Glutamatergic neuron (in vitro differentiated cells): ENCODE measurements around the gene IFNGR1. TPM values are rescaled to one million over a fixed set of nuclear protein-coding genes. Genes with fewer than 3 reads are reported as not detected.

Experiments used
- DNase-seq: peaks from one replicate; pipeline ENCODE4 v3.0.0; 2022
- H3K27ac Mint-ChIP-seq: one replicate; pipeline ENCODE4 v1.8.0; 2020; ENCODE audit warnings: mild to moderate bottlenecking, mixed read lengths, inconsistent platforms; ENCODE audit not compliant: unreplicated experiment
- H3K27me3 Mint-ChIP-seq: one replicate; pipeline ENCODE4 v1.8.0; 2020; ENCODE audit warnings: mild to moderate bottlenecking, moderate library complexity, mixed read lengths, inconsistent platforms; ENCODE audit not compliant: unreplicated experiment
- H3K36me3 Mint-ChIP-seq: one replicate; pipeline ENCODE4 v1.8.0; 2020; ENCODE audit warnings: mild to moderate bottlenecking, mixed read lengths, inconsistent platforms; ENCODE audit not compliant: unreplicated experiment
- H3K4me1 Mint-ChIP-seq: one replicate; pipeline ENCODE4 v1.8.0; 2020; ENCODE audit warnings: mild to moderate bottlenecking, low read depth, mixed read lengths, inconsistent platforms; ENCODE audit not compliant: unreplicated experiment
- H3K4me3 Mint-ChIP-seq: one replicate; pipeline ENCODE4 v1.8.0; 2020; ENCODE audit warnings: mild to moderate bottlenecking, mixed read lengths, inconsistent platforms; ENCODE audit not compliant: unreplicated experiment
- H3K9me3 Mint-ChIP-seq: one replicate; pipeline ENCODE4 v1.8.0; 2020; ENCODE audit warnings: mild to moderate bottlenecking, moderate library complexity, mixed read lengths, inconsistent platforms; ENCODE audit not compliant: unreplicated experiment
- total RNA-seq: library from RNA; stranded (reverse); fragmentation: NEBNext Ultra II Directional; extraction: Animal tissue kit (Norgen Biotek cat#: 25700); gene quantifications from one replicate; pipeline ENCODE4 v1.2.1, GENCODE V29; 2021; ENCODE audit not compliant: unreplicated experiment
- TF ChIP-seq, protein P1 (sequence below): fragments of 200-600 bp; sonication (generic); IDR thresholded peaks from one replicate; pipeline ENCODE4 v1.5.0; 2021; ENCODE audit not compliant: partially characterized antibody, unreplicated experiment

IFNGR1 gene
- total RNA-seq, 1 donor from 2014 or later = 36.4 TPM

DNA sequence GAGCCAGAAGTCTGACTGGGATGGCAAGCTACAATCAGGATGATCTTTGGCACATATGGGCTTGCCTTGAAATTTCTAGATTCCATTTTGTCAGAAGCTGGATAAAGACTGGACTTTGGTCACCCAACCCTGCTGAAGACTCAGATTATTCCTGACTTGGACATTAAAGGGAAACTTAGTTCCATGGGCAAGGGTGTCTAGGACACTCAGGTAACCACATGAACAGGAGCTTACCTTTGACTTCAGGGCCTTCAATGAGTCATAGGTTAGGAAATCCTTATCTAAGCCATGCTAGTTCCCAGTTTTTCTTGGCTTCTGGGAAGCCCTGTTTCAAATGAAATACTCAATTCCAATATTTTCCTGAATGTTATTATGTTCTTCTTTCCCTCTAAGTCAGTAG is 28.5 kb upstream of the IFNGR1 start:
- TF ChIP-seq, protein P1, sequence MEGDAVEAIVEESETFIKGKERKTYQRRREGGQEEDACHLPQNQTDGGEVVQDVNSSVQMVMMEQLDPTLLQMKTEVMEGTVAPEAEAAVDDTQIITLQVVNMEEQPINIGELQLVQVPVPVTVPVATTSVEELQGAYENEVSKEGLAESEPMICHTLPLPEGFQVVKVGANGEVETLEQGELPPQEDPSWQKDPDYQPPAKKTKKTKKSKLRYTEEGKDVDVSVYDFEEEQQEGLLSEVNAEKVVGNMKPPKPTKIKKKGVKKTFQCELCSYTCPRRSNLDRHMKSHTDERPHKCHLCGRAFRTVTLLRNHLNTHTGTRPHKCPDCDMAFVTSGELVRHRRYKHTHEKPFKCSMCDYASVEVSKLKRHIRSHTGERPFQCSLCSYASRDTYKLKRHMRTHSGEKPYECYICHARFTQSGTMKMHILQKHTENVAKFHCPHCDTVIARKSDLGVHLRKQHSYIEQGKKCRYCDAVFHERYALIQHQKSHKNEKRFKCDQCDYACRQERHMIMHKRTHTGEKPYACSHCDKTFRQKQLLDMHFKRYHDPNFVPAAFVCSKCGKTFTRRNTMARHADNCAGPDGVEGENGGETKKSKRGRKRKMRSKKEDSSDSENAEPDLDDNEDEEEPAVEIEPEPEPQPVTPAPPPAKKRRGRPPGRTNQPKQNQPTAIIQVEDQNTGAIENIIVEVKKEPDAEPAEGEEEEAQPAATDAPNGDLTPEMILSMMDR = no peak
- no peaks in the 10 kb centered on the region for H3K4me1 Mint-ChIP-seq
- DNase-seq = no peak
- H3K9me3 Mint-ChIP-seq = no peaks in the 10 kb centered on the region
- no peak overlapping the region for H3K27ac Mint-ChIP-seq
- no peaks in the 10 kb centered on the region for H3K27me3 Mint-ChIP-seq
- H3K36me3 Mint-ChIP-seq = peaks cover 8% of the 10 kb centered on the region
- H3K4me3 Mint-ChIP-seq = no peak overlapping the region

DNA sequence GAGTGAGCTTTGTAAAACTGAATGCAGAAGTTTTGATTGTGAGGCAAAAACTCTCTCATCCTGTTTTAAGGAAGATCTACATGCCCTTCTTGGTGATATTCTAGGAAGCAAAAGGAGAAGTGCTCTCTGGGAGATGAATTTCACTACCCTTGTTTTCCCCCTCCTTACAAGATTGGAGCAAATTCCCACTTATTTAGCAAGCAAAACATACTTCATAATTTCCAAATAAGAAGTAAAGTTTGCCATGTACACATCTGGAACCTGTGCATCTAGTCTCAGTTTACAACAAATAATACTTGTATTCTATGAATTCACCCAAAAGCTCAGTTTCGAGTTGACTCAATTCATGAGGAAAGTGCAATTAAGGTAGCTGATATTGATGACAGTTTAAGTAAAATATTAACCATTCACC is 27.6 kb upstream of the IFNGR1 start:
- Mint-ChIP-seq H3K4me3 (no peak overlapping the region), H3K27me3 (no peaks in the 10 kb centered on the region), H3K9me3 (no peaks in the 10 kb centered on the region), H3K36me3 (no peaks in the 10 kb centered on the region), H3K27ac (no peak overlapping the region), H3K4me1 (no peaks in the 10 kb centered on the region)
- no peak for DNase-seq
- TF ChIP-seq, protein P1 = no peak

DNA sequence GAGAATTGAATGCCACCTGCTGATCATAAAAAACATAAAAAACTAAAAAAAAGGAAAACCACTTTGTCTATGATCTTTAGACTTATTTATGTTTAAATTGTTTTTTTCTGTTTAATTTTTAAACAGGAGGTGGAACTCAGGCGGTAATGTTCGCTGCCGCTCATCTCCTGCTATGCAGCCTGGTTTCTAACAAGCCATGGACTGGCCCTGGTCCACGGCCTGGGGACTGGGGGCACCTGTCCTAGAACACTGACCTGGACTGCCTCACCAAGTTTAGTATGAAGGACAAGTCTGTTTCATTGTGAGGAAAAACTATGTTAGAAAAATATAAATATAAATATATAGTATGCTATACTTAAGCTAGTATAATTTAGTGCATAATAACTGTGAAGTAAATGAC is 27.0 kb upstream of the IFNGR1 start:
- H3K9me3 Mint-ChIP-seq = no peaks in the 10 kb centered on the region

DNA sequence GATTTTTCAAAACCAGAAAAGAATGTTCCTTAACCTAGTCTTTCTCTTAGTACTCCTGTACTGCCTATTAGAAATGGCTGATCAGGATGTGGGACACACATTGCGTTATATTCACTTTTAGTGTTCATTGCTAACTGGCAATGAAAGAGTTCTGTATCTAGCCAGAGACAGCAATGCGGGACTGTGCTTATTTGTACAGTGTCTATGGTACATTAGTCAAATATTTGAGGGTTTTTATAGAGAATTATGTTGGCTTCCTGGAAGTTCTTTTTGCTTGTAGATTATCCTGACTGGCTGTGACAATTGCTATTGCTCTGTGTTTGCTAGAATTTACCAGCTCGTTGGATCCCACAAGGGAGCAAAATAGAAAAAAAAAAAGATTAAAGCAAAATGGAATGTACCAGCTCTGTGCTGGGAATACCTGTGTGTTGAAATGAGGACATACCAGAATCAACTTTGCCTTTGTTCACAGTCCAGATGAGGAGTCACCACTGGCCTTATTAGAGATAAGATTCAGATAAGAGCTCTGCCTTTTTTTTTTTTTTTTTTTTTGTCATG is 22.4 kb upstream of the IFNGR1 start:
- Mint-ChIP-seq H3K27ac (no peak overlapping the region), H3K4me1 (no peaks in the 10 kb centered on the region), H3K27me3 (no peaks in the 10 kb centered on the region), H3K9me3 (no peaks in the 10 kb centered on the region), H3K4me3 (no peak overlapping the region), H3K36me3 (no peaks in the 10 kb centered on the region)
- TF ChIP-seq, protein P1 = no peak
- no peak for DNase-seq

More for the DNA sequence above, 27.0 kb upstream of the IFNGR1 start:
- H3K27me3 Mint-ChIP-seq = no peaks in the 10 kb centered on the region
- no peaks in the 10 kb centered on the region for H3K4me1 Mint-ChIP-seq
- DNase-seq = no peak
- H3K4me3 Mint-ChIP-seq = no peak overlapping the region
- no peaks in the 10 kb centered on the region for H3K36me3 Mint-ChIP-seq
- H3K27ac Mint-ChIP-seq = no peak overlapping the region
- TF ChIP-seq, protein P1 = no peak

DNA sequence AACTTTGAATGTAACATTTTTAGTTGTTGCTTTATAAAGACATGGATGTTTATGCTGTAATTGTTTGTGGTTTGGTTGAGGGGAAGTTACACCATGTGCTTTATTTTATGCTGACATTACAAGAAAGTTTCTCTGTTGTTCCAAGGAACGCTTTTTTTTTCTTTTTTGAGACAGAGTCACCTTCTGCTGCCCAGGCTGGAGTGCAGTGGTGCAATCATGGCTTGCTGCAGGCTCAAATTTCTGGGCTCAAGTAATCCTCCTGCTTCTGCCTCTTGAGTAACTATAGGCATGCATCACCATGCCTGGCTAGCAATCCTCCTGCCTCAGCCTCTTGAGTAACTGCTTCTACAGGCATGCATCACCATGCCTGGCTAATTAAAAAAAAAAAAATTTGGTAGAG is 21.0 kb upstream of the IFNGR1 start:
- H3K9me3 Mint-ChIP-seq = no peaks in the 10 kb centered on the region
- TF ChIP-seq, protein P1 = no peak
- DNase-seq = no peak
- no peak overlapping the region for H3K27ac Mint-ChIP-seq
- no peaks in the 10 kb centered on the region for H3K36me3 Mint-ChIP-seq
- no peaks in the 10 kb centered on the region for H3K4me1 Mint-ChIP-seq
- no peak overlapping the region for H3K4me3 Mint-ChIP-seq
- no peaks in the 10 kb centered on the region for H3K27me3 Mint-ChIP-seq
